ENCODE data around the gene TMC1.

TMC1 gene

GRCh38 chr9:72863456-72864094, 342.2 kb downstream of the TMC1 start:
- Histone ChIP-seq H3K4me1 (ENCODE audit: control insufficient read depth, insufficient read depth, low read length) (no peaks in the 10 kb centered on the region), H3K36me3 (ENCODE audit: control insufficient read depth in 2 of 2, insufficient read depth in 2 of 2, low read length in 2 of 2) (no peaks in the 10 kb centered on the region), H3K9ac (ENCODE audit: low read length in 2 of 2) (no peak overlapping the region), H3K27me3 (ENCODE audit: control insufficient read depth in 1 of 2, insufficient read depth in 2 of 2, low read length in 2 of 2) (no peaks in the 10 kb centered on the region), H3K27ac (ENCODE audit: low read length) (no peak overlapping the region), H3K9me3 (ENCODE audit: control insufficient read depth in 2 of 2, low read length in 2 of 2) (no peaks in the 10 kb centered on the region), H3K4me3 (ENCODE audit: low read length in 2 of 2) (no peak overlapping the region)

DNA sequence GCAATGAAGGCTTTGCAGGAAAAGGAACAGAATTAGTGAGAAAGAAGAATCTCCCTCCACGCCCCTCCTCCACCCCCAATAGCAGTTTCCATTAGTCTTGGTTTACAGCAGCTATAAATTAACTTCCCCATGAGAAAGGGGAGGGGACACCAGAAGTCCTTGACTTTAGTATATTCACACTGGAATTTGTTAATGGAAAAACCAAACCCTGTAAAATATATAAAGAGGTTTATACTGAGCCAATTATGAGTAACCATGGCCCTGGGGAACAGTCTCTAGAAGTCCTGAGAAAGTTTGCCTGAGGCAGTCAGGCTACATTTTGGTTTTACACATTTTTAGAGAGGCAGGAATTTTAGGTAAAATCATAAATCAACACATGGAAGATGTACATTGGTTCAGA, 342.9 kb downstream of the TMC1 start:
- Histone ChIP-seq H3K27ac (ENCODE audit: low read length) (no peak overlapping the region), H3K36me3 (ENCODE audit: control insufficient read depth in 2 of 2, insufficient read depth in 2 of 2, low read length in 2 of 2) (no peaks in the 10 kb centered on the region), H3K4me1 (ENCODE audit: control insufficient read depth, insufficient read depth, low read length) (no peaks in the 10 kb centered on the region), H3K27me3 (ENCODE audit: control insufficient read depth in 1 of 2, insufficient read depth in 2 of 2, low read length in 2 of 2) (no peaks in the 10 kb centered on the region), H3K4me3 (ENCODE audit: low read length in 2 of 2) (no peak overlapping the region), H3K9me3 (ENCODE audit: control insufficient read depth in 2 of 2, low read length in 2 of 2) (no peaks in the 10 kb centered on the region), H3K9ac (ENCODE audit: low read length in 2 of 2) (no peak overlapping the region)

DNA sequence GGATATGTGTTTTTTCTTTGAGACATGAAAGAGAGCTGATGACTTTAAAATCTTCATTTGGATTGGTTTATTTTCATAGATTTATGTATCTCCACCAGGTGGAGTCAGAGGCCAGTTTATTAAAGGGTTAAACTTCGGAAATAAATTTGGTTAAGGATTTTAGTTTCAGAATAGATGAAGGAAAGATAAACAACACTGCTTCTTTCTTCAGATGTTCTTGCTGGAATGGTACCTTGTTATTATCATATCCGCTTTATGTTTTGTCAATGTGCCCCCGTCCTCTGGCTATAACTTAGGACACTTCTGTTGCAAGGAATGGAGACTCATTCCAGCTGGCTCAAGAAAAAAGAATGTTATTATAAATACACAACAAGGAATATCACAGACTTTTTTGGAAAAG, 350.3 kb downstream of the TMC1 start:
- Histone ChIP-seq H3K36me3 (ENCODE audit: control insufficient read depth in 2 of 2, insufficient read depth in 2 of 2, low read length in 2 of 2) (no peaks in the 10 kb centered on the region), H3K27me3 (ENCODE audit: control insufficient read depth in 1 of 2, insufficient read depth in 2 of 2, low read length in 2 of 2) (no peaks in the 10 kb centered on the region), H3K4me1 (ENCODE audit: control insufficient read depth, insufficient read depth, low read length) (no peaks in the 10 kb centered on the region), H3K9me3 (ENCODE audit: control insufficient read depth in 2 of 2, low read length in 2 of 2) (no peaks in the 10 kb centered on the region), H3K9ac (ENCODE audit: low read length in 2 of 2) (no peak overlapping the region), H3K4me3 (ENCODE audit: low read length in 2 of 2) (no peak overlapping the region), H3K27ac (ENCODE audit: low read length) (no peak overlapping the region)

GRCh38 chr9:72872718-72873117, 351.3 kb downstream of the TMC1 start:
- Histone ChIP-seq H3K9me3 (ENCODE audit: control insufficient read depth in 2 of 2, low read length in 2 of 2) (no peaks in the 10 kb centered on the region), H3K4me3 (ENCODE audit: low read length in 2 of 2) (no peak overlapping the region), H3K27me3 (ENCODE audit: control insufficient read depth in 1 of 2, insufficient read depth in 2 of 2, low read length in 2 of 2) (no peaks in the 10 kb centered on the region), H3K27ac (ENCODE audit: low read length) (no peak overlapping the region), H3K9ac (ENCODE audit: low read length in 2 of 2) (no peak overlapping the region), H3K36me3 (ENCODE audit: control insufficient read depth in 2 of 2, insufficient read depth in 2 of 2, low read length in 2 of 2) (no peaks in the 10 kb centered on the region), H3K4me1 (ENCODE audit: control insufficient read depth, insufficient read depth, low read length) (no peaks in the 10 kb centered on the region)

DNA sequence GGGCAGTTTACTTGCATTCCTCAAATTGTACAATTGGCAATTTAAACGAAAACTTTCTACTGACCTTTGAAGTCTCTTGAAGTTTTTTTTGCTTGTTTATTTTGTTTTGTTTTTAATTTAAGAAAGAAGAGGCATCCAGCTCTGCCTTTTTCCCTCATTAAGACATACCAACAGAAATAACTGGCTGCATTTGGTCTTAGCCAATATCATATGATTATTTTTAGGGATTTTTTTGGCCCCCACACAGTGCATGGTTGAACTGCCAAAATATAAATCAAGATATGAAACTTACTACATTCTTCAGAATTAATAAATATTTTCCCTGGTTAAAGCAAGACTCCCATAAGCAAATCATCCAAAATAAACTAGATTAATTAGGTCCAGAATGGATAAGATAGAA, 352.0 kb downstream of the TMC1 start:
- no peaks in the 10 kb centered on the region for H3K9me3 ChIP-seq (ENCODE audit: control insufficient read depth in 2 of 2, low read length in 2 of 2)
- no peak overlapping the region for H3K27ac ChIP-seq (ENCODE audit: low read length)
- no peaks in the 10 kb centered on the region for H3K36me3 ChIP-seq (ENCODE audit: control insufficient read depth in 2 of 2, insufficient read depth in 2 of 2, low read length in 2 of 2)
- H3K4me1 ChIP-seq (ENCODE audit: control insufficient read depth, insufficient read depth, low read length), result no peaks in the 10 kb centered on the region
- H3K27me3 ChIP-seq (ENCODE audit: control insufficient read depth in 1 of 2, insufficient read depth in 2 of 2, low read length in 2 of 2), result no peaks in the 10 kb centered on the region
- H3K9ac ChIP-seq (ENCODE audit: low read length in 2 of 2), result no peak overlapping the region
- no peak overlapping the region for H3K4me3 ChIP-seq (ENCODE audit: low read length in 2 of 2)

GRCh38 chr9:72874344-72874743, 352.9 kb downstream of the TMC1 start:
- Histone ChIP-seq H3K27ac (ENCODE audit: low read length) (no peak overlapping the region), H3K9ac (ENCODE audit: low read length in 2 of 2) (no peak overlapping the region), H3K36me3 (ENCODE audit: control insufficient read depth in 2 of 2, insufficient read depth in 2 of 2, low read length in 2 of 2) (no peaks in the 10 kb centered on the region), H3K9me3 (ENCODE audit: control insufficient read depth in 2 of 2, low read length in 2 of 2) (no peaks in the 10 kb centered on the region), H3K4me1 (ENCODE audit: control insufficient read depth, insufficient read depth, low read length) (no peaks in the 10 kb centered on the region), H3K4me3 (ENCODE audit: low read length in 2 of 2) (no peak overlapping the region), H3K27me3 (ENCODE audit: control insufficient read depth in 1 of 2, insufficient read depth in 2 of 2, low read length in 2 of 2) (no peaks in the 10 kb centered on the region)

DNA sequence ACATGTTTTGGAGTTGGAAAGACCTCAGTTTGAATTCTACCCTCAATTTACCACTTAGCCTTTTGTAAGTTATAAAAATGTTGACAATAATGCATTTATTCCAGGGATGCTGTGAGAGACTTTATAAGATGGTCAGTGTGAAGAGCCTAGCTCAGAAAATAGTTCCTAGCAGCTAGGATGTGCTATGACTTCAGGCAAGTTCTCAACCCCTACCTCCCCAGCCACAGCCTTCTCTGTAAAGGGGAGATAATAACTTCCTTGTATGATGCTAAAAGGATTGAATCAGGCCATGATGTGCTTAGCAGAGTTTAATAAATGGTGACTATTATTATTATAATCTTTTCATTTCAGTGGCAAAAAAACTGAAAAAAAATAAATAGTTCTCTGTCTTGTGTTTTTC, 353.8 kb downstream of the TMC1 start:
- H3K9ac ChIP-seq (ENCODE audit: low read length in 2 of 2), result no peak overlapping the region
- H3K27me3 ChIP-seq (ENCODE audit: control insufficient read depth in 1 of 2, insufficient read depth in 2 of 2, low read length in 2 of 2), result no peaks in the 10 kb centered on the region
- no peaks in the 10 kb centered on the region for H3K36me3 ChIP-seq (ENCODE audit: control insufficient read depth in 2 of 2, insufficient read depth in 2 of 2, low read length in 2 of 2)
- H3K27ac ChIP-seq (ENCODE audit: low read length), result no peak overlapping the region
- no peaks in the 10 kb centered on the region for H3K4me1 ChIP-seq (ENCODE audit: control insufficient read depth, insufficient read depth, low read length)
- H3K9me3 ChIP-seq (ENCODE audit: control insufficient read depth in 2 of 2, low read length in 2 of 2), result no peaks in the 10 kb centered on the region
- no peak overlapping the region for H3K4me3 ChIP-seq (ENCODE audit: low read length in 2 of 2)

DNA sequence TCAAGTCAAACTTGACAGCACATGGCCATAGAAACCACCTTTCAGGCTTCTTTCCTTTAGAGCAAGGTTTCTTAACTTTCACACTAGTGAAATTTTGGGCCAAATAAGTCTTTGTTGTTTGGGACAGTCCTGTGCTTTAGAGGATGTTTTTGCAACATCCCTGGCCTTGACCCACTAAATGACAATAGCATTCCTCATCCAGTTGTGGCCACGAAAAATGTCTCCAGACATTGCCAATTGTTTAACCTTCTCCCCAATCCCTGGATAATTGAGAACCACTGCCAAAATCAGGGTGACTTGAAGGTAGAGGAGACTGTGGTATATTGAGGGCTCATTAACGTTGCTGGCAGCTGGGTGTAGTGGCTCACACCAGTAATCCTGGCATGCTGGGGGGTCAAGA, 359.4 kb downstream of the TMC1 start:
- no peak overlapping the region for H3K4me3 ChIP-seq (ENCODE audit: low read length in 2 of 2)
- no peak overlapping the region for H3K27ac ChIP-seq (ENCODE audit: low read length)
- H3K4me1 ChIP-seq (ENCODE audit: control insufficient read depth, insufficient read depth, low read length), result peaks cover 5% of the 10 kb centered on the region
- H3K9ac ChIP-seq (ENCODE audit: low read length in 2 of 2), result no peak overlapping the region
- no peaks in the 10 kb centered on the region for H3K36me3 ChIP-seq (ENCODE audit: control insufficient read depth in 2 of 2, insufficient read depth in 2 of 2, low read length in 2 of 2)
- no peaks in the 10 kb centered on the region for H3K9me3 ChIP-seq (ENCODE audit: control insufficient read depth in 2 of 2, low read length in 2 of 2)
- H3K27me3 ChIP-seq (ENCODE audit: control insufficient read depth in 1 of 2, insufficient read depth in 2 of 2, low read length in 2 of 2), result no peaks in the 10 kb centered on the region

DNA sequence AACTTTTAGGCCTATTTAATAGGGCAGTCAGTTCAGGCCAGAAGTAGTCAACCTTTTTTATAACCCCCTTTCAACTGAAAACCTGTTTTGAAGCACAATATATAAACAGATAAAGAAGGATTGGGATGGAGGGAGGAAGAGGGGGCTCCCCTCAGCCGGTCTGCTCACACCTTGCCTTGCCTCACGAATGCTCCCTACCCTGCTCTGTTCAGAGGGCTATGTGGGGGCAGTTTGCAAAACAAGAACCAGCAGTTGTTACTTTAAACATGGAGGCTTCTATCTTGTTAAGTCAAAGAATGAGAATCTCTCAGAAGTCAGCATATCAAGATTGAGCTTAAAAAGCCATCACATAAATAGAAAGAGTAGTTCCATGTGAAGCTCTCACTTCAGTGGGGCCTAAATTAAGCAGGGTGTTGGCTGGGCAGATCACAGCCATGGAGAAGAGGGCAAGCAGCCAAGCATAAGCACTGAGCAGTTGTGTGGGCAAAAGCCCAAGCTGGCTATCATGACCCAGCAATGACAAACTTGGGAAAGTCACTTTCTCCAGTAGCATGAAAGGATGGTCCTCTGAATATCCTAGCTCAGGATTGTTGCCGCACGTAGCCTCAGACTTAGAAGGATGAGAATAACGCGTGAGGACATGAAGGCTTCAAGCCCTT, 360.8 kb downstream of the TMC1 start:
- no peak overlapping the region for H3K9ac ChIP-seq (ENCODE audit: low read length in 2 of 2)
- peaks cover 5% of the 10 kb centered on the region for H3K4me1 ChIP-seq (ENCODE audit: control insufficient read depth, insufficient read depth, low read length)
- no peaks in the 10 kb centered on the region for H3K9me3 ChIP-seq (ENCODE audit: control insufficient read depth in 2 of 2, low read length in 2 of 2)
- peak overlapping the region; percentile 42 for H3K27ac ChIP-seq (ENCODE audit: low read length)
- no peak overlapping the region for H3K4me3 ChIP-seq (ENCODE audit: low read length in 2 of 2)
- no peaks in the 10 kb centered on the region for H3K36me3 ChIP-seq (ENCODE audit: control insufficient read depth in 2 of 2, insufficient read depth in 2 of 2, low read length in 2 of 2)
- H3K27me3 ChIP-seq (ENCODE audit: control insufficient read depth in 1 of 2, insufficient read depth in 2 of 2, low read length in 2 of 2), result no peaks in the 10 kb centered on the region

- Histone ChIP-seq H3K4me3 (ENCODE audit: low read length in 2 of 2) (no peak overlapping the region), H3K4me1 (ENCODE audit: control insufficient read depth, insufficient read depth, low read length) (peaks cover 5% of the 10 kb centered on the region), H3K27ac (ENCODE audit: low read length) (no peak overlapping the region)
These were observed 362.5 kb downstream of the TMC1 start for GRCh38 chr9:72883875-72884274.

GRCh38 chr9:72884508-72884907, 363.1 kb downstream of the TMC1 start:
- no peak overlapping the region for H3K4me3 ChIP-seq (ENCODE audit: low read length in 2 of 2)
- H3K36me3 ChIP-seq (ENCODE audit: control insufficient read depth in 2 of 2, insufficient read depth in 2 of 2, low read length in 2 of 2), result no peaks in the 10 kb centered on the region
- H3K9ac ChIP-seq (ENCODE audit: low read length in 2 of 2), result no peak overlapping the region
- H3K4me1 ChIP-seq (ENCODE audit: control insufficient read depth, insufficient read depth, low read length), result peaks cover 5% of the 10 kb centered on the region
- H3K27ac ChIP-seq (ENCODE audit: low read length), result no peak overlapping the region
- H3K27me3 ChIP-seq (ENCODE audit: control insufficient read depth in 1 of 2, insufficient read depth in 2 of 2, low read length in 2 of 2), result no peaks in the 10 kb centered on the region
- no peaks in the 10 kb centered on the region for H3K9me3 ChIP-seq (ENCODE audit: control insufficient read depth in 2 of 2, low read length in 2 of 2)

More at GRCh38 chr9:72883875-72884274, 362.5 kb downstream of the TMC1 start:
- H3K9me3 ChIP-seq (ENCODE audit: control insufficient read depth in 2 of 2, low read length in 2 of 2), result no peaks in the 10 kb centered on the region
- H3K9ac ChIP-seq (ENCODE audit: low read length in 2 of 2), result no peak overlapping the region
- H3K36me3 ChIP-seq (ENCODE audit: control insufficient read depth in 2 of 2, insufficient read depth in 2 of 2, low read length in 2 of 2), result no peaks in the 10 kb centered on the region
- H3K27me3 ChIP-seq (ENCODE audit: control insufficient read depth in 1 of 2, insufficient read depth in 2 of 2, low read length in 2 of 2), result no peaks in the 10 kb centered on the region
